HTERT RPE-1 (cell line): ENCODE results near the gene KRT75.

Experiments used
- in situ Hi-C: fragments of 300-500 bp; cut with MboI; formaldehyde crosslinking; loops from 4 replicates; pipeline ENCODE4 v1.14.3; 2020; ENCODE audit warnings: low sequenced_read_pairs

The KRT75 gene

GRCh38 chr12:52395761-52396434, 38.3 kb downstream of the KRT75 start:
- in situ Hi-C loops, result no loop called here

- in situ Hi-C loops, result no loop called here
Measured at GRCh38 chr12:52394836-52395405, 39.2 kb downstream of the KRT75 start.

GRCh38 chr12:52392465-52393007, 41.6 kb downstream of the KRT75 start:
- in situ Hi-C loops, result no loop called here

- in situ Hi-C loops, result no loop called here
Measured at GRCh38 chr12:52391618-52392002, 42.6 kb downstream of the KRT75 start.

GRCh38 chr12:52390739-52391617, 43.2 kb downstream of the KRT75 start:
- in situ Hi-C loops, result no loop called here

- in situ Hi-C loops, result no loop called here
Measured at GRCh38 chr12:52389313-52390207, 44.6 kb downstream of the KRT75 start.

GRCh38 chr12:52387859-52388258, 46.3 kb downstream of the KRT75 start:
- in situ Hi-C loops, result no loop called here

- in situ Hi-C loops, result no loop called here
Measured at GRCh38 chr12:52385226-52385702, 48.9 kb downstream of the KRT75 start, which contains the start of gene KRT84. Gene KRT84, minus strand, starts transcription at chr12:52385652. Its CDS starts 67 bp downstream, at chr12:52385585.

GRCh38 chr12:52383331-52383730, 50.8 kb downstream of the KRT75 start:
- in situ Hi-C loops, result no loop called here

GRCh38 chr12:52382854-52383253, 51.3 kb downstream of the KRT75 start:
- in situ Hi-C loops, result no loop called here

- in situ Hi-C loops, result no loop called here
Measured at GRCh38 chr12:52381206-52381605, 53.0 kb downstream of the KRT75 start.

GRCh38 chr12:52380271-52380694, 53.9 kb downstream of the KRT75 start:
- in situ Hi-C loops, result no loop called here

GRCh38 chr12:52379536-52379935, 54.6 kb downstream of the KRT75 start:
- in situ Hi-C loops, result no loop called here

- in situ Hi-C loops, result no loop called here
Measured at GRCh38 chr12:52378091-52378490, 56.1 kb downstream of the KRT75 start.

GRCh38 chr12:52377266-52377665, 56.9 kb downstream of the KRT75 start:
- in situ Hi-C loops, result no loop called here
